ENCODE measurements around the gene NUDT7.
A peak's percentile ranks its signal among the peaks of the same experiment; 100 is the strongest.

NUDT7 gene

DNA sequence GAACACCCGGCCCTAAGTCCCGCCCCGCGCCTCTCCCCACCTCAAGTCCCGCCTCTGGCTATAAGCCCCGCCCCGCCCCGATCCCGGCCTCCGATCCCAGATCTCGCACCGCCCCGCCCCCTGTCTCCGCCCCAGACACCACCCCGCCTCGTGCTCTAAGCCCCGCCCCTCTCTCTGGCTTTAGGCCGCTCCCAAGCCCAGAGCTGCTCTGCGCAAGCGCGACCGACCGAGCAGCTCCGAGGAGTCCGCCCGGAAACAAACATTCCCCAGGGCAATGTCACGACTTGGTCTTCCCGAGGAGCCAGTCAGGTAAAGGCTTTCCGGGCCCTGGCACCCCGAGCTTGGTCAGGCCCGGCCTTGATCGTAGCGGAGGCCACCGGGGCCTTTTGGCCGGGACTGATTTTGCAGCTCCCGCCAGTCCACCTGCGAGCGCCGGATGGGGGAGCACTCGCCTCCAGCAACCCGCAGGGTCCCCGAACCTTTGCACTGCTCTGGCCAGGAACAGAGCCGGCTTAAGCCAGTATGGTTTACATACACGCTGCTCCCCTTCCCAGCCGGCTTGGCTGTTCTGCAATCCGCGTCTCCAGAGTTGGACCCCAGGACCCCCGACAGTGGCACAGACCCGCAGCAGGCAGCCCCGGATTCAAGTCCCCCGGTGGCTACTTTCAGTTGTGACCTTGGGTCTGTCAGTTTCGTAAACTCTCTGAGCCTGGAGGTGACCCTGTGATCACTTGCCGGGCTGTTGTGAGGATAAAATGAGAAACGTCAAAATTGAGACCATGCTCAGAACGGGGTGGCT is at the start of gene NUDT7:
NUDT7 (plus strand) TSS at position 206 of the 799 bp plus-strand sequence; CDS start at position 275, 69 bp downstream.
- H3K27me3 Mint-ChIP-seq = no peaks in the 10 kb centered on the region
- peak within 1 kb of the TSS; percentile 93 for H3K27ac Mint-ChIP-seq
- H3K36me3 Mint-ChIP-seq = peaks cover 4 to 10% of the 10 kb centered on the region in 2 donors
- ATAC-seq (replicated peaks) (peak; percentile 92 to 96), DNase-seq (peak; percentile 92)
- peaks cover 8% of the 10 kb centered on the region in 2 donors for H3K4me1 Mint-ChIP-seq
- peaks cover 0 to 1% of the 10 kb centered on the region in 2 donors for H3K9me3 Mint-ChIP-seq
- H3K4me3 Mint-ChIP-seq = peak within 1 kb of the TSS; percentile 92 to 93

DNA sequence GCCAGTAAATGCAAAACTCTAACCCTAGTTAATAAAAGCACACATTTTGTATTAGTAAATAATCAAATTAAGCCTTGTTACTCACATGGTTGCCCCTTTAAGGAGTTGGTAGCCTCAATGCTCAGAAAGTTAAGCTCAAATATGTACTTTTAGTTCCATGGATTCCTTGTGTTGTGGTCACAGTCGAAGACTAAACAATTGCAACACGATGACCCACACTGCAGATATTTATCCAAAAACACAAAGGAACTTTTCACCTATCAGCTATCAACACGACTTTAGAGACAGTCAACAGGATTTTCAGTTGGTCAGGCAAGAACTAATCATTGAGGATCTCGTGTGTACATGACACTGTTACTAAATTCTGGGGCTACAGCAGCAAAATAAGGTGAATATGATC is 47.4 kb upstream of the NUDT7 start:
- Mint-ChIP-seq H3K36me3 (no peaks in the 10 kb centered on the region), H3K9me3 (no peaks in the 10 kb centered on the region), H3K4me3 (no peak overlapping the region), H3K4me1 (peaks cover 0 to 1% of the 10 kb centered on the region in 2 donors), H3K27ac (no peak overlapping the region), H3K27me3 (peaks cover 0 to under 1% of the 10 kb centered on the region in 2 donors)
- DNase-seq = no peak
- ATAC-seq (replicated peaks) = no peak

DNA sequence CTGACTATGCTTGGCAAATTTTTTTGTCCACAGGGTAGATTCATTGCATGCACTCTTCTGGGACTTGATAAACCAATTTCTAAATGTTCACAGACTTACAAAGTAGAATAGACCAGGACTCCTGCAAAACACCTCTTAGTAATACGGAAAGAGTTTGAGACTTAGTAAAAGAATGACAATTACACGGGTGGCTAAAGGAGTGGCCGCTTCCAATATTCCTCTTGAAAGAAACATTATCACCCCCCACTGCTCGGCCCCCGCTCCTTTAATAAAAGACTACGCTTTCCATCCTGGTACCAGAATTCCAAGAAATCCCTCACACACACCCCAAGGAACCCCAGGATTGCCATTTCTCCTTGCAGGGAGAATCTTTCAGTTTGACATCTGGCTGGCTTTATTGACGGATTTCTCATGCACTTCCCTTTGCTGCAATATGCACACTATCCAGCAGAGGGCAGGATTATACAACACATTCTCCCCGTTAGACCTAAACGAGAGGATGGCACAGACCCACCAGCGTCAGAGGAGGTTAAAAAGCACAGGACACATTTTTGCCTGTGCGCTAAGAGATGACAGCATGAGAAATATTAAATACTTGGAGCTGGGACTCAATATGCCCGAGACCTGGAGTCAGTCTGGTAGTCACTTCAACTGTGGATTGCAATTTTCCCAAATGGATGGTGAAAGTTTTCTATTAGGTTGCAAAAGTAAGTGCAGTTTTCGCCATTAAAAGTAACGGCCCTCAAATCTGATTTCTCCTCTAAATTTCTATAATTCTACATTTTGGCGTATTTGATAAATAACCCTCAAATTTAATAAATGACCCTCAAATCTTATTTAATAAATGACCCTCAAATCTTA is 46.6 kb upstream of the NUDT7 start:
- no peak overlapping the region for H3K4me3 Mint-ChIP-seq
- ATAC-seq (replicated peaks) (peak; percentile 82 to 84), DNase-seq (peak; percentile 48)
- no peaks in the 10 kb centered on the region for H3K9me3 Mint-ChIP-seq
- no peaks in the 10 kb centered on the region for H3K36me3 Mint-ChIP-seq
- no peaks in the 10 kb centered on the region for H3K27me3 Mint-ChIP-seq
- H3K27ac Mint-ChIP-seq = no peak overlapping the region
- peaks cover 0 to 6% of the 10 kb centered on the region in 2 donors for H3K4me1 Mint-ChIP-seq

DNA sequence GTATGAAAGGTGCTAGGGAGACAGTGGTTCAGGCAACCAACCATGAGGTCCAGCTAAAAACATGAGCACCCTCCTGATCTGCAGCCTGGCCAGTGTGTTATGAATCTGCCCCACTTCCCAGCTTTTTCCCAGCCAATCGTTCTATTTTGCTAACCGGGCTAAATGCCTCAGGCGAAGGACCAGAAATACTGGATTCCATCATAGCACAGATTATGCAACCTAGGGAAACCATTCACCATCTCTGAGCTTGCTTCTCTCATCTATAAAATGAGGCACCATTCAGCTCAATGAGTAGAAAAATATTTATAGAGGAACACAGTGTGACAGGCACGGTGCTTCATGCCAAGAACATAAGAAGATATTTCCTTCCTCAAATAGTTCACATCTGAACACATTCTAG is 45.2 kb upstream of the NUDT7 start:
- no peak for DNase-seq
- H3K4me1 Mint-ChIP-seq = peaks cover 0 to 6% of the 10 kb centered on the region in 2 donors
- no peaks in the 10 kb centered on the region for H3K27me3 Mint-ChIP-seq
- no peak overlapping the region for H3K4me3 Mint-ChIP-seq
- no peaks in the 10 kb centered on the region for H3K36me3 Mint-ChIP-seq
- H3K27ac Mint-ChIP-seq = no peak overlapping the region
- ATAC-seq (replicated peaks) = no peak
- H3K9me3 Mint-ChIP-seq = no peaks in the 10 kb centered on the region

DNA sequence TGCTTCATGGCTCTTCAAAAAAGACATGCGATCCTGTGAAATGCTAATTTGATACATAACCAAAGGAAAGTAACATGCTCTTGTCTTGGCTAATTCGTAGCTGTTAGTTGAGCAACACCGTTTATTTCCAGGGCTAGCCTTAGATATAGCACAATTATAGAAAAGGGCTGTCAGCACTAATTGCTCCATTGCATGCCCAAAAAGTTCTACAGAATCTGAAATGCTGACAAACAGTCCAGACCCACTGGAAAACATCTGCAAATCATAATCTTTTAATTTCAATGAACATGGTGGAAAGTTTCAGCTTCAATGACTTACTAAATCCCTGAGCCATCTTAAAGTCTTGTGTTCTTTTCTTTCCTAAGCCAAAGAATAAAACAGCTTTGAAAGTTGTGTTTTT is 42.9 kb upstream of the NUDT7 start:
- no peaks in the 10 kb centered on the region for H3K27me3 Mint-ChIP-seq
- DNase-seq = no peak
- H3K4me1 Mint-ChIP-seq = peaks cover 0 to 6% of the 10 kb centered on the region in 2 donors
- no peak overlapping the region for H3K27ac Mint-ChIP-seq
- no peak overlapping the region for H3K4me3 Mint-ChIP-seq
- no peaks in the 10 kb centered on the region for H3K36me3 Mint-ChIP-seq
- no peak for ATAC-seq (replicated peaks)
- H3K9me3 Mint-ChIP-seq = no peaks in the 10 kb centered on the region

DNA sequence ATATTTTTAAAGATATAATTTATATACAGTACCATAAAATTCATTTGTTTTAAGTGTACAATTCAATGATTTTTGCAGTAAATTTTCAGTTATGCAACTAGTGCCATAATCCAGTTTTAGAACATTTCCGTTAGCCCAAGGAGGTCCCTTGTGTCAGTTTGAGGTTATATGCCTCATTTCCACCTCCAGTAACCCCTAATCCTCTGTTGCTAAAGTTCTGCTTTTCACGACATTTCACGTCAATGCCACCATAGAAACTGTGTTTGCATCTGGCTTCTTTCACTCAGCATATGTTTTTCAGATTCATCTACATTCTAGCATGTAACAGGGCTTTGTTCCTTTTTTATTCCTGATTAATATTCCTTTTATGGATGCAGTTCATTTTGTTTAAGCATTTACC is 42.4 kb upstream of the NUDT7 start:
- Mint-ChIP-seq H3K27ac (no peak overlapping the region), H3K9me3 (no peaks in the 10 kb centered on the region), H3K27me3 (no peaks in the 10 kb centered on the region), H3K4me1 (peaks cover 0 to 6% of the 10 kb centered on the region in 2 donors), H3K36me3 (no peaks in the 10 kb centered on the region), H3K4me3 (no peak overlapping the region)
- peak; percentile 13 for DNase-seq
- ATAC-seq (replicated peaks) = peak; percentile 78 to 90

DNA sequence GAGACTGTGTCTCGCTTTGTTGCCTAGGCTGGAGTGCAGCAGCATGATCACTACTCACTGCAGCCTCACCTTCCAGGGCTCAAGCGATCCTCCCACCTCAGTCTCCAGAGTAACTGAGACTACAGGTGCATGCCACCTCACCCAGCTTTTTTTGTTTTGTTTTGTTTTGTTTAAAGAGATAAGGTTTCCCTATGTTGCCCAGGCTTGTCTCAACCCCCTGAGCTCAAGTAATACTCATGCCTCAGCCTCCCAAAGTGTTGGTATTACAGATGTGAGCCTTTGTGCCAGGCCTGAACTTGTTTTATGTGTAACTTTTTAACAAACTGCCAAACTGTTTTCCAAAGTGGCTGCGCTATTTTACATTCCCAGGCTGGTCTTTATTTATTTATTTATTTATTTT is 41.8 kb upstream of the NUDT7 start:
- ATAC-seq (replicated peaks) (no peak), DNase-seq (no peak)
- Mint-ChIP-seq H3K4me3 (no peak overlapping the region), H3K27me3 (no peaks in the 10 kb centered on the region), H3K4me1 (peaks cover 0 to 6% of the 10 kb centered on the region in 2 donors), H3K36me3 (no peaks in the 10 kb centered on the region), H3K9me3 (no peaks in the 10 kb centered on the region), H3K27ac (no peak overlapping the region)

DNA sequence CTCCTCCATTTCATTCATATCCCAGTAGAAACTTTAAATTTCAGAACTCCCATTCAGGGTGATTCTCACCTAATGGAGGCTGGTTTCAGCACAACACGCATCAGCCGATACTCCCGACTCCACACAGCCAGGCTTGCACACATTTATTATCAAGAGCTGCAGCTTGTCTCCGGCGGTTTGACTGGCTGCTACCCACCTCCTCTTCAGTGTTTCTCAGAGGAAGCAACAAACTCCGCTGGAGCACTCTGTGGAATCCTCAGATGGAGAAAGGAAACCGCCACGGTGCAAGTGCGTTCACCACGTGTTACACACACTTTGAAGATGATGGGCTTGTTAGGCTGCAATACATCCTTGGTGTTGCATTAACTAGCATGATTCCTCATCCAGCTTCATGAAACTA is 39.7 kb upstream of the NUDT7 start:
- ATAC-seq (replicated peaks) = no peak
- Mint-ChIP-seq H3K9me3 (no peaks in the 10 kb centered on the region), H3K27me3 (no peaks in the 10 kb centered on the region), H3K4me1 (peaks cover 0 to 6% of the 10 kb centered on the region in 2 donors), H3K4me3 (no peak overlapping the region), H3K36me3 (no peaks in the 10 kb centered on the region), H3K27ac (no peak overlapping the region)
- no peak for DNase-seq

DNA sequence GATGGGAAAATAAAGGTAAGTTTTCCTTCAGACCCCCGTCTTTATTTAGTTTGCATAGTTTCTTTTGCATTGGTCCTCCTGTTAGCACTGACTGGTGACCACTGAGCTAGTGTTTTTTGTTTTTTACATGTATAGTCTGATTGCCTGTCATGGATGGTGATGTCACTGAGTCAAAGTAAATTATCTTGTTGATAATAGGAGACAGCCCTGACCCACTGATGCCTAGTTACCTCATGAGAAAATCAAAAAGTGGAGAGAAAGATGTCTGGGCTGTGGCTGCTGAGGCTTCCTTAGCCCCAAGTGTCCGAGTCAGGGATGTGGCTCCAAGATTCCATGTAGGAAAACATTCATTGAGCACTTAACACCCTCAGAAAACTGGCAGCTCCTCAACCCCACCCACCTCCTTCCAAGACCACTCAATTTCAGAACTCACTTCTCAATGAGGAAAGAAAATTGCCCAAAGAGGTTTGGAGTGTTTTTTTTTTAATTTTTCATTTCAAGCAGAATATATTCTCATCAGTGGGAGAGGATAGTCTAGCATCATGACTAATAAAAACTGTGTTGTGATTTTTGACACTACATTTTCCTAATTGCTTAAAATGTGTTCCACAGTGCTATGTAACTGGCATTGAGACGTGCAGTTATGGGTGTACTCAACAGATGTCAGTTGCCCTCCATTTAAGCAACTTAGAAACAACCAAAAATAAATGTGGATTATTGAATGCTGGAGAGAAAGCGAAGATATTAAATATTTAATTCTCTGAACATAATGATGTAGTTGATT is 38.7 kb upstream of the NUDT7 start:
- no peak overlapping the region for H3K27ac Mint-ChIP-seq
- H3K4me1 Mint-ChIP-seq = peaks cover 0 to 6% of the 10 kb centered on the region in 2 donors
- H3K27me3 Mint-ChIP-seq = no peaks in the 10 kb centered on the region
- no peaks in the 10 kb centered on the region for H3K9me3 Mint-ChIP-seq
- no peaks in the 10 kb centered on the region for H3K36me3 Mint-ChIP-seq
- ATAC-seq (replicated peaks) = no peak
- H3K4me3 Mint-ChIP-seq = no peak overlapping the region
- no peak for DNase-seq

DNA sequence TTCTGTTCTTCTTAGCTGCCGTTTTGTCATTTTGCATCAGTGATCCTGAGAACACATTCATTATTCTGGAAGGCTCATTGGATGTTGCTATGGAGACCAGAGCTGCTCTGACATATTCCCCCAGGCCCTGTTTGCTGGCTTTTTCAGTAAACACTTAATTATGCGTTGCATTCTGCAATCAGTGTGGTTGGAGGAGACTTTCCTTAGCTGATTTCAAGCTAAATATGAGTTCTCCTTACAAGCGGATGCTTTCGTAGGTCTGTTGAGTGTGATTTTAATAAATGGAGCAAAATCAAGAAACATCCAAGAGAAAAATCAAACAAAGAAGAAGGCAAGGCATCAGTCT is 38.2 kb upstream of the NUDT7 start:
- no peaks in the 10 kb centered on the region for H3K27me3 Mint-ChIP-seq
- no peak overlapping the region for H3K4me3 Mint-ChIP-seq
- no peak overlapping the region for H3K27ac Mint-ChIP-seq
- DNase-seq (no peak), ATAC-seq (replicated peaks) (no peak)
- H3K36me3 Mint-ChIP-seq = no peaks in the 10 kb centered on the region
- H3K4me1 Mint-ChIP-seq = peaks cover 0 to 6% of the 10 kb centered on the region in 2 donors
- H3K9me3 Mint-ChIP-seq = no peaks in the 10 kb centered on the region

DNA sequence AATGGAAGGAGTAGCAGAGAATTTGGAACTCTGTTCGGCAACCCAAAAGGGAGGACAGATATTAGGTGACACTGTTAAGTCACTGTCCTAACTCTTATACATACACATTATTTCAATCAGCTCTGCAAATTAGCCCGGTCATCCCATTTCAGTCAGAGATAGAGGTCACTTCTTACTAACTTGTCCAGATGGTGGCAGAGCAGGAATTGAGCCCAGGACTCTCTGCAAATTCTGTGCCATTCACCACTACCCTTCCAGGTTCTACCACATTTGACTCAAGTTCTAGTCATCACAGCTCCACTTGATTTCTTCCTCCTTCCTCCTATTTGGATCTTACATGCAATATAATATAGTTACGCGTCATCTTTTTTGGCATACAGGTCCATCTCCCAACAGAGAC is 35.9 kb upstream of the NUDT7 start:
- no peaks in the 10 kb centered on the region for H3K9me3 Mint-ChIP-seq
- DNase-seq (no peak), ATAC-seq (replicated peaks) (no peak)
- H3K27ac Mint-ChIP-seq = no peak overlapping the region
- no peaks in the 10 kb centered on the region for H3K4me1 Mint-ChIP-seq
- H3K4me3 Mint-ChIP-seq = no peak overlapping the region
- H3K36me3 Mint-ChIP-seq = no peaks in the 10 kb centered on the region
- H3K27me3 Mint-ChIP-seq = peaks cover 0 to 4% of the 10 kb centered on the region in 2 donors

DNA sequence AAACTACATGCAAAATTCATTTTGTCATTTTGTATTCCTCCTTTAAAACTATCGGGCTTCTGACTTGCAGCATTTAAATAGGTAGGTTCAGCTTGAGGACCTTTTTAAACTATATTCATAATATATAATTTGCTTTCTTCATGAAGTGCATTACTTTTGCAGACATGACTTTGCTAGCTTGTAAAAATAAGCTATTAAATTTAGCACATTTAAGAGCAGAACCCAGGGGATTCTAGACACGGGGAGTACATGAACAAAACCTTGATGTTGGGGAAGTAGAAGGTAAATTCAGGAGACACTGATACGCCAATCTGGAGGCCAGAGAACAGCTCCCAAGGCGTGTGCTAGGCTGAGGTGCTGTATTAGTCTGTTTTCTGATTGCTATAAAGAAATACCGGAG is 32.3 kb upstream of the NUDT7 start:
- H3K27me3 Mint-ChIP-seq = peaks cover 0 to 18% of the 10 kb centered on the region in 2 donors
- H3K9me3 Mint-ChIP-seq = no peaks in the 10 kb centered on the region
- DNase-seq (no peak), ATAC-seq (replicated peaks) (no peak)
- H3K36me3 Mint-ChIP-seq = no peaks in the 10 kb centered on the region
- H3K27ac Mint-ChIP-seq = no peak overlapping the region
- H3K4me3 Mint-ChIP-seq = no peak overlapping the region
- no peaks in the 10 kb centered on the region for H3K4me1 Mint-ChIP-seq

DNA sequence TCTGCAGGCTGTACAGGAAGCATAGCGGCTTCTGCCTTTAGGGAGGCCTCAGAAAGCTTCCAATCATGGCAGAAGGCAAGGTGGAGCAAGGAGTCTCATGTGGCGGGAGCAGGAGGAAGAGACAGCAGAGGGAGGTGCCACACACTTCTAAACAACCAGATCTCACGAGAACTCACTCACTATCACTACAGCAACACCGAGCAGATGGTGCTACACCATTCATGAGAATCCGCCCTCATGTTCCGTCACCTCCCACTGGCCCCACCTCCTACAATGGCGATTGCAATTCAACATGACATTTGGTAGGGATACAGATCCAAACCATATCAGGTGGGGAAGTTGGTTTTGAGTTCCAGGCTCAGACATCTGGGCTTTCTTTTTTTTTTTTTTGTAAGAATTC is 31.9 kb upstream of the NUDT7 start:
- Mint-ChIP-seq H3K4me1 (no peaks in the 10 kb centered on the region), H3K27me3 (peaks cover 0 to 18% of the 10 kb centered on the region in 2 donors)

DNA sequence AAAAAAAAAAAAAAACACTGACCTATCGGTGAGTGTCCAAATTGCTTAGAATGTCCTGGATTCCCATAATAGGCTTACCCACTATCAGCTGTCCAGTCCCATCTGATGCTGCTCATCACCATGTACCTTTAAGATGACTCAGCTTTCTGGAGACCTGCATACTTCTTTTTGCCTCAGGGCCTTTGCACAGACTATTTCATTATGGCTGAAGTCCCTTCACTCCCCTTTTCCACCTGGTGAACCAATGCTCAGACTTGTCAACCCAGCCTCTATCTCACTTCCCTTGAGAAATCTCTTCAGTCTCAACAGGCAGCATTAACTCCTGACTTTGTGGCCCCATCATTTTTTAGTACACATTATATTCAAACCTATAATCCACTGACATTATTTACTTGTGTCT is 29.7 kb upstream of the NUDT7 start:
- Mint-ChIP-seq H3K4me3 (no peak overlapping the region), H3K27me3 (peaks cover 0 to 21% of the 10 kb centered on the region in 2 donors), H3K9me3 (peaks cover 0 to 1% of the 10 kb centered on the region in 2 donors), H3K27ac (no peak overlapping the region), H3K4me1 (no peaks in the 10 kb centered on the region), H3K36me3 (no peaks in the 10 kb centered on the region)
- ATAC-seq (replicated peaks) (no peak), DNase-seq (no peak)

More for the DNA sequence above, 31.9 kb upstream of the NUDT7 start:
- ATAC-seq (replicated peaks) (no peak), DNase-seq (no peak)
- Mint-ChIP-seq H3K9me3 (no peaks in the 10 kb centered on the region), H3K4me3 (no peak overlapping the region), H3K27ac (no peak overlapping the region), H3K36me3 (no peaks in the 10 kb centered on the region)

Measured in stimulated activated naive B cell treated with anti-CD40 and anti-IgM and Interleukin-4, amounts not matched to agents 10 μg/mL and 1 μg/mL and 100 μg/mL, for 72 hours (primary cell).